Iris pigment epithelial cell (primary cell): ENCODE measurements around the gene PRTG.
"Not testable (repeated sequence)": the region's sequence is repeated elsewhere in the genome, so short reads cannot be mapped to it uniquely, and the experiment has no call there.

Experiments
- DNase-seq: peaks from one replicate; pipeline ENCODE4 v3.0.0-alpha.2; 2011; ENCODE audit warnings: low read depth

PRTG gene

DNA sequence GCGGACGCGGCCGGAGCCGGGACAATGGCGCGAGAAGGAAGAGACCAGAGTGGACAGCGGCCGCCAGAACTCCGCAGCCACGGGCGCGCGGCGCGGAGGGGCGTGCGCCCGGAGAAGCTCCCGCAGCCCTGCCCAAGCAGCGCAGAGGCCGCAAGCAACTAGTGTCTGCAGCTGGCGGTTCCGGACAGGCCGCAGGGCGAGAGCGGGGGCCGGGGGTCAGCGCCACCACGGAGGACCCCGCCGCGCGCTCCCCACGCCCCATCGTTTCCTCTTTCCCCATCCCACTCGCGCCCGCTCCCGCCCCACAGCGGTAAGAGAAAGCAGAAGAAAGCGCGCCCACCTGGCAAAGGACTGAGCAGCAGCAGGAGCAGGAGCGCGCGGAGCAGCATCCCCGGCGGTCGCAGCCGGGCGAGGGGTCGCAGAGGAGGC lies 440 bp downstream of the PRTG start:
- peak; percentile 32 for DNase-seq

DNA sequence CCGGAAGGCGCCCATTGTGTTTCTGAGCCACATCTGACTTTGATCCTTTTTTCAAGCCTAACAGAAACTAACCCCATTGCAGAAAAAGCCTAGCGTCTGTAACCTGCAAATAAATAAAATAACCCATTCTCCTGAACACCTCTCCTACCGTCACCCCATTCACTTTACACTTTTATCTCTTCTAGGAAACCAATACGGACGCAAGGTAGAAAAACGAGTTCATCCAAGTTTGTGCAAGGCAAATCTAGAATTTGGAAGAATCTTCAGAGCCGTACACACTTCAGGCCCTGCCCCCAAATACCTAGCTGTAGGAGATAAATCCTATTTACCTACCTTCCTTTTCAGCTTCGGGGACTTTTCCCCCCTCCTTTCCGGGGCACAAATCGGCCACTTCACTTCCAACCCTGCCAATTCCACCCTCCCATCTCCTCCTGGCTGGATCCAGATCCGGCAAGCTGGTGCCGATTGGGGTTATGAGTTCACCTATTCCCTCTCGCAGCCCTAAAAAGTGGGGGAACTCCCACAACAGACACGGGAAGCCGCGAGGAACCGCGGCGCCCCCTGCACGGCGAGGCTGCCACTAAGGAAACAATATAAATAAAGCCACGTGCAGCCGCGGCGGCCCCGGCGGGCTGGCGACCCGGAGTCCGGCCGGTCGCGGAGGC lies 987 bp downstream of the PRTG start:
- DNase-seq = peak; percentile 3

DNA sequence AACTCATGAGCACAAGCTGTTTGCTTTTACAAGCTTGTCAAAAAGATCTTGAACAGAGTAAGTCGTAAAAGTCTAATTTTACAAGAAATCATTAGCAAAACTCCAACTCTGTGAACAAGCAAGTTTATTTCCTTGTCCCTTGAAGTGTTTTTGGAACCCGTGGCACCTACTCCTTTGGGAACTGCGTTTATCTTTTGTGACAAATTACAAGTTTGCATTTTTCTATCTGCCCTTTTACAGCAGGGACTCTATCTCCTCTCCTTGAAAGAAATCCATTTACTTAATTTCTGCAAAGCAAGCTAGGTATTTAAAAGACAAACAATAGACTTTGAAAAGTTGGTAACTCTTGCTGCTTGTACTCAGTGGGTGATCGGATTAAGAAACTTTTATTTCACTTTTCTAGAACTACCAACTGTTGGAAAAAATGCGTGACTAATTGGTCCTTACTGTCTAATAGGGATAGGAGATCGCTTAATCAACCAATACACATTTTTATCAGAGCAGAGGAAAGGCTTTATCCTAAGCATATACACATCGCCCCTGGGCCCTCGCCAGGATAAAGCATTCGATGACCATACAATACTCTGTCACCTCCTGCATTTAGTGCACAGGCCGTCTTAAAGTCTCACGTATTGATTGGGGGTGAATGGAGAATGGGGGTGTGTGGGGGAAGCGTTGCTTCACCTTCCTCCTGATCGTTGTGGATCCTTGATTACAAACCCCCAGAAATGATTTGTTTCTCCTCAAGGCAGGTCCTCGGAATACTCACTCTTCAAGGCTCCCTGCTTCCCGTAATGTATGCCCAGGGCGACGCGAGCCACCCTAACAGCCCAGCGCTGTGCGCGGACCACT lies 1.7 kb downstream of the PRTG start:
- DNase-seq = no peak

DNA sequence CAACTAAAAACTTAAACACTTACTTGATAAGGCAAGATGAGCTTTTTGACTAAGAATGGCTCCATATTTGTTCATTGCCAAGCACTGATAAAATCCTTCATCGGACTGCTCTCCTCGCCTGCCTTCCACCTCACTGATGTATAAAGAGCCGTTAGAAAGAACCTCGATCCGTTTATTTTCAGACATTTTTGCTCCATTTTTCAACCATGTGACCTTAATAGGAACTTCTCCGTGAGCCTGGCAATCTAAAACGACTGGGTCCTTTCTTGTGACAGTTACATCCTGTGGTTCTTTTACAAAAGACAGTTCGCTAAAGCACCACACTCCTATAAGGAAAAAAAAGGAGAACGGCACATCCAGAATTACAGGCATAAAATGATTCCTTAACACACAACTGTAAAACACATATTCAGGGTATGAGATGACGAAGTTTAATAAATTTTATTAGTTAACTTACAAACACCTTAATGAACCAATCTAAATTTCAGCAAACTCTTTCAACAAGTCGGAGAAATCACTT lies 2.5 kb downstream of the PRTG start:
- DNase-seq = no peak

DNA sequence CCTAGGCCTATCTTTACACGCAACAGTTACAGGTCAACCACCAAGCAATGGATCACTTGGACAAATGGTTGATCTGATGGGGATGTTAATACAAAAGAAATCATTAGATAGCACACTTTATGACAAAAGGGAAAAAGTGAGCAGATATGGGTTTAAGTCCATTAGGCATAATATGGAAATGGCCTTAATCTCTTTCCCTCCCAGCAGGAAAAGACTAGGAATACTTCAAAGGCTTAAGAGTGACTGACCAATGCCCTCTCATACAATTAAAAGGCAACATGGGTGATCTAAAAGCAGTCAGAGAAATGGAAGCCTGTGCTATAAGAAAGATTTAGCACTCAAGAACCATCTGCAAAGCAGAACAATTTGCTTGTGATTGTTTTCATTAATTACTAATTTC lies 3.3 kb downstream of the PRTG start:
- DNase-seq = no peak

DNA sequence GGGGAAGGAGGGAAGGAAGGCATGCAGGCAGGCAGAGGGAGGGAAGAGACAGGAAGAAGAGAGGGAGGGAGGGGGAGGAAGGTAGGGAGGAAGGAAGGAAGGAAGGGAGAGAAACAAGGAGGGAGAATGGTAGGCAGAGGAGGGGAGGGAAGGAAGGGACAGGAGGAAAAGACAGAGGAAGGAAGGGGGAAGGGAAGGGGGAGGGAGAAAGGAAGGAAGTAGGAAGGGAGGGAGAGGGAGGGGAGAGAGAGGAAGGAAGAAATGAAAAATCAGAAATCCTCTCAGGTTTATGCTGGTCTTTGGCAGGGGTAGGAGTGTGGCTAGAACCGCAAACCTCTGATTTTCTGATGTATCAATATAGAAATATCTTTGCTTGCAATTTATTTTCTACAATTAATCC lies 4.2 kb downstream of the PRTG start:
- DNase-seq = no peak

DNA sequence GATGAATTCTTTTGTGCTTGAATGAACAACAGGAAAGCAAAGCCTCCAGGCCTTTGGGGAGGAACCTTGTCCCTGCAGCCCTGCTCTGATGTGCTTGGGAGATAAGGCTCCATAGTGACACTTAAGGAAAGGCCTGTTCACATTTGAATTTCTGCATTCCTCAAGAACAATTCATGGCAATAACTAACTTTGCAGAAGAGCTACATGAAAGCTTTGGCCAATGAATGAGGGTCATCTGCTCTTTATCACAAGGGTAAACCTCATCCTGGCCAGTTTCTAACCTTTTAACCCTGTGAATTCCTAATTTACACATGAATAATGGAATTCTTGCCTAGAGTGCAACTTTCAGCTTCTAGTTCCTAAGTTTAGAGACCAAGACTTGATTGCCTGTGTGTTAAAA lies 5.6 kb downstream of the PRTG start:
- DNase-seq = peak; percentile 21

DNA sequence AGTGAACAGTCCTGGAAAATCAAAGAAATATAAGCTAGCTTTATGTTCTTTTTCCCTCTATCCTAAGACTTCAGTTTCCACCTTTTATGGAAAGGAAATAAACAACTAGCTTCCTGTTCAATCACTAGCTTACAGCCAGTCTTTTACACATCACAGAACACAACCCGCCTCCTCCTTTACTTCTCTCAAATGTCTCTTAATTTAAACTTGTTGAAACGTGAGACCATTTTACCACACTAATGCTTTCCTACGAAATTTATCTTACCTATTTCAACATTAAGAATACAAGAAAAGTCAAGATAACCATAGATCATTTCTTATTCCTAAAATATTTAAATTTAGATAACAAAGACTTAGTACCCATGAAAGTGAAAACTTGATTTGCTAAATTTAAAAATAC lies 6.2 kb downstream of the PRTG start:
- no peak for DNase-seq

DNA sequence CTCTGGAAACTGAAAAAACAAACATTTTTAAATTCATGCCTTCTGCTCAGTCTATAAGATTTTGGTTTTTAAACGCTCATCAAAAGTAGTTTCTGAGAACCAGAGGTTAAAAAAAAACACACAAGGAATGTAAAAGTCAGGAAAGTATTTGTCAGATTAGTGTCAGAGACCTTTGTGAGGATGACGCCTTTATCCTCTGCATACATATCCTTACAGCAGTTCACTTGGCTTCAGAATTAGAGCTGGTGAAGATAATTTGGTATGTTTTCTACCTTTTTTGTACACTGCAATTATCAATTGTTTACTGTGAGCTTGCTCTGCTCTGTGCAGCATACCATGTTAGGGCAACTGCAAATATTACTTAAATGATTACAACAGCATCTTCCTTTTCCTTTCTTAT lies 8.3 kb downstream of the PRTG start:
- peak; percentile 14 for DNase-seq

DNA sequence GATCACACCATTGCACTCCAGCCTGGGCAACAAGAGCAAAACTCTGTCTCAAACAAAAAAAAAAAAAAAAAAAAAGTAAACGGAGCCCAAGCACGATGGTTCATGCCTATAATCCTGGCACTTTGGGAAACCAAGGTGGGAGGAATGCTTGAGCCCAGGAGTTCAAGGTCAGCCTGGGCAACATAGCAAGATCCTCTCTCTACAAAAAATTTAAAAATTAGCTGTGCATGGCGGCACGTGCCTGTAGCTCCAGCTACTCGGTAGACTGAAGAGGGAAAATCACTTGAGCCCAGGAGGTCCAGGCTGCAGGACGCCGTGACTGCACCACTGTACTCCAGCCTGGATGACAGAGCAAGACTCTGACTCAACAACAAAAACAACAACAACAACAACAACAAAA lies 9.5 kb downstream of the PRTG start:
- not testable (repeated sequence) for DNase-seq

DNA sequence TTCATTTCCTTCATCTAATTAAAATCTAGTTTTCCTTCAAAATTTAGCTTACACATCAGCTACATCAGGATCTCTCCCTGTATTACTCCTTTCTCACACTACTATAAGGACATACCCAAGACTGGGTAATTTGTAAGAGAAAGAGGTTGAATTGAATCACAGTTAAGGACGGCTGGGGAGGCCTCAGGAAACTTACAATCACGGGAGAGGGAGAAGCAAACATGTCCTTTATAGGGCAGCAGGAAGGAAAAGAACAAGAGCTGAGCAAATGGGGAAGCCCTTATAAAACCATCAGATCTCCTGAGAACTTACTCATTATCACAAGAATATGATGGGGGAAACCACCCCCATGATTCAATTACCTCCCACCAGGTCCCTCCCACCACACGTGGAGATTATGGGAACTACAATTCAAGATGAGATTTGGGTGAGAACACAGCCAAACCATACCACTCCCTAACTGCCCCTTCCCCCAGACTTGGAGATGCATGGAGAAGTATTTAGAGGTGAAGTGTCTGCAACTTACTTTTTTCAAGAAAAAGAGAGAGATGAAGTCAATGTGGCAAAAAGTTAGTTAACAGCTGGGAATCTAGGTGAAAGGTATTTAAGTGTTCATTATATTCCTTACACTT lies 21.3 kb downstream of the PRTG start:
- no peak for DNase-seq

DNA sequence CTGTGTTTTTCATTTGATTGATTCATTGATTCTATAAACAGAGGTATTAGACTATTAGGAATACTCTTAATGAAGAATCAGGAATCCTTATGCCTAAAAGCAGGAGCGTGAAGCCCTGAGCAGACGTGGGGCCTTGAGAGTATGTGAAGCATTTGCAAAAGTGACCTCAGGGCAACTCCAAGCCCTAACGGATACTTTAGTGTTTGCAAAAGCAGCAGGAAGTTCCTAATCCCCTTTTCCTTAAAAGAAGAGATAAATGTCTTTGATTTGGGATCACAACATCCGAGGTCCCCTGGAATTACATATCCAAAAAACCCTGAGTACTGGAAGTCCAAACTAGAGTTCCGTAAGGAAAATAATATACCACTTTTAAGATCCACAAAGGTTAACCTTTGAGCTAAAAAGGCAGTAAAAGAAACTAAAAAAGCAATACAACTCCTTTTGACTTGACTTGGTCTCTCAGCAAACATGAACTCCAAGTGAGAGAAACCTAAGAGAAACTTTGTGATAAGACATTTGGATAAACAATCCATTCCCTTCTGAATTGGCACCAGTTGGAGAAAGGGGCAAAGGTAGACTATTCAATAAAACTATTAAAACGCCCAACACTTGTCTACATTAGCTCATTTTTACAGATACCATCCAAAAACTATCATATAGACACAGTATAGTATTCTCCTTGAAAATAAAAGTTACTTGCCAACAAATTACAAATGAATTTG lies 27.4 kb downstream of the PRTG start:
- peak; percentile 28 for DNase-seq

DNA sequence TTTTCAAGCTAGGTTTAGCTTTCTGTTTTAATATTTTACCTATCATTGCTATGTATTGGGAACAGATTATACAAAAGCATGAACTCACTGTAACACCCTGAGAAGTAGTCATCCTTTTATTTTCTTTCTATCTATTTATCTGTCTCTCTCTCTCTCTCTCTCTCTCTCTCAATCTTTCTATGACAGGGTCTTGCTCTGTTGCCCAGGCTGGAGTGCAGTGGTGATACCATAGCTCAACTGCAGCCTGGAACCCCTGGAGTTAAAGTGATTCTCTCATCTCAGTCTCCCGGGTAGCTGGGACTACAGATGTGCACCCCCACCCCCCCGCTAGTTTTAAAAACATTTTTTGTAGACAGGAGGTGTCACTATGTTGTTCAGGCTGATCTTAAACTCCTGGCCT lies 28.9 kb downstream of the PRTG start:
- no peak for DNase-seq

DNA sequence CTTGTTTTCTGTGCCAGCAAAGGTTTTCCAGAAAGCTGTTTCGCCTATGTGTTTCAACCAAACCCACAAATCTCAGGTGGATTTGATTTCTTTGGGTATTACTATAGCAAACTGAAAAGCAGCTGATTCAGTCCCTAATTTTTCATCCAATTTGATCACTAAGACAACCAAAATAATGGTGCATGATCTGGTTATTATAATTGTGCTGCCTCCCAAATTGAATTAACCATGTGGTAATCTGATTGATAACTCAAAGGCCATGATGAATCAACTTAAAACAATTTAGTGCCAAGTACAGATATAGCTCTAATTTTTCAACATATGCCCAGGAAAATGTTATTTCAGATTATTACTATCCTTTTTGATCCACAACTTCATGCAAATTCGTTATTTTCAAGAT lies 30.6 kb downstream of the PRTG start:
- no peak for DNase-seq

DNA sequence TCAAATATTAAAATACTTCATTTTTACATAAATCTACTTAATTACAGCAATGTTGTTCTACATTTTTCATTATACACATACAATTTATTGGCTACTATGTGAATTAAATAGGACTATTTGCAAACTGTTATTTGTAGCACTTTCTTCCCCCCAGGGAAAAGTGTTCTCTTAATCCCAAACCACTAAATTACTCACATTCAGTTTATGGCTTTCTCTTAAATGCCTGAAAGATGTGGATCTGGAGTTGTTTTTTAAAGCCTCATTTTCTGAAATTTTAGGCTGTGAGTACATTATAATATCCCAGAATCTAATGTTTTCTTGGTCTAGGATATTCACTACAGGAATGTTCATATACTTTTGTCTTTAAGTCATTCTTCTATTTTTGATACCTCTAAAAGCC lies 32.7 kb downstream of the PRTG start:
- DNase-seq = no peak

DNA sequence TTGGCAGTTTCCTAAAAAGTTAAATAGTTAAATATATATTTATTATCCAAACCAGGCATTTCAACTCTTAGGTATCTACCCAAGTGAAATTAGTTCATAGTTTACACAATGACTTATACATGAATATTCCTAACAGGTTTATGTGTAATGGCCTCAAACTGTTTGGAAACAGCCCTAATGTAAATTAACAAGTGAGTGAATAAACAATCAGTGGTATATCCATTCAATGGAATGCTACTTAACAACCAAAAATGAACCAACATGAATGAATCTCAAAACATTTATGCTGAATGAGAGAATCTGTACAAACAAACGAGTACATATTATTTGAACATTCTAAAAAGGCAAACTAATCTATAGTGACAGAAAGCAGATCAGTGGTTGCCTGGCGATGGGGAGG lies 33.5 kb downstream of the PRTG start:
- no peak for DNase-seq

DNA sequence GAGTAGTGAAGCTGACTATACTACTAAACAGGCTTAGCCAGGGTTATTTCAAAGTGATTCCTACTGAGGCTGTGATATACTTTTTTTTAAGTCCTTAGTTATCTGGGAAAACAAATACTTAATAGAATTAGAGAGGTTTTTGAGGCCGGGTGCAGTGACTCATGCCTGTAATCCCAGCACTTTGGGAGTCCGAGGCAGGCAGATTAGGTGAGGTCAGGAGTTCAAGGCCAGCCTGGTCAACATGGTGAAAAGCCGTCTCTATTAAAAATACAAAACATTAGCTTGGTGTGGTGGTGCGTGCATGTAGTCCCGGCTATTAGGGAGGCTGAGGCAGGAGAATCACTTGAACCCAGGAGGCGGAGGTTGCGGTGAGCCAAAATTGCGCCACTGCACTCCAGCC lies 34.2 kb downstream of the PRTG start:
- DNase-seq = peak; percentile 29

DNA sequence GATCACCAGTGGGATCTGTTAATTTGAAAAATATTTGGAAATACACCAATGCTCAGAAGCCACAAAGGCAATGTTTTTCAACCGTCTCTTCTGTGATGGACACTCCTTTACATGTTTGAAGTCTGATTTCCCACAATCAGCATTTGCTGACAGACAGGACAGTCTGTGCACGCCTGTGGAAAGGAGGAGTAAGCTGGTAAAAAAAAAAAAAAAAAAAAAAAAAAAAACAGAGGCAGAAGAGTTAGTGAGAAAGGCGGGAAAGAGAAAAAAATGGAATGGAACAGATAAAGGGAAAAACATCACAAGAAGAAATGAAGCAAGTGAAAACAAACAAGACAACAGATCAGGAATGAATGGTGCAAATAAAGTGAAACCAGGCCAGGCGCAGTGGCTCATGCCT lies 35.0 kb downstream of the PRTG start:
- DNase-seq = no peak

DNA sequence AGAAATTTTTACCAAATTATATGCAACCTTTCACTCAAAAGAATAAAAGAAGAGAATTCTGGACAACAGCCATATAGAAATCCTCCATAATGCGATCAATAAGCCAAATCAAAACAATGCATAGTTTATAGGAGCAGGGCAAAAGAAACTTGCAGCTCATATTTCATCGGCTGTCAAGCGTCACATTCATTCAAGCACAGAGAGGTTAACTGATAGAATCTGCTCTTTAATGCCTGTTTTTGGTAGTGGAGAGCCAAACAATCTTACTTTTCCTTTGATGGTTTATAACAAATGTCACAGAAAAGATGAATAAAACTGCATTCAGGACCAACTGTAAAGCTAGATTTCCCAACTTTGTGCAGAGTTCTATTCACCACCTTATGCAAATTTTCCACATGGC lies 35.4 kb downstream of the PRTG start:
- DNase-seq = peak; percentile 32

DNA sequence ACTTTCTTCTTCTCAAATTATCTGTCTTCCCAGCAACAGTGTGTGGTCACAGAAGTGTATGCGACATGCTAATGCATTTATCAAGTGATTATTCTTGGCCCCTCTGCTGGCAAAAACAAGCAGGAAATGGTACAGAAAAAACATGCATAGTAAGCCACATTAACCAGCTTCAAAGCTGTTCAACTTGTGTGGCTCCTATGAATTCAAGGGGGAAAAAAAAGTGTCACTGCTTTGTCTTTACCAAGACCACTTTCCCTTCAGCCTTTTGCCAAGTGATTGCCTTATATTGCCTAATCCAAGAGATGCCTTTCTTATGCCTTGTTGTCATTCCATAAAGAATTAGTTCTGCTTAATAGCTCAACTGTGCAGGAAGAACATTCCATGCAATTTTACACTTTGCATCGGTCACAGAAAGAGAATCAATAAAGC lies 39.1 kb downstream of the PRTG start:
- DNase-seq = peak; percentile 47

DNA sequence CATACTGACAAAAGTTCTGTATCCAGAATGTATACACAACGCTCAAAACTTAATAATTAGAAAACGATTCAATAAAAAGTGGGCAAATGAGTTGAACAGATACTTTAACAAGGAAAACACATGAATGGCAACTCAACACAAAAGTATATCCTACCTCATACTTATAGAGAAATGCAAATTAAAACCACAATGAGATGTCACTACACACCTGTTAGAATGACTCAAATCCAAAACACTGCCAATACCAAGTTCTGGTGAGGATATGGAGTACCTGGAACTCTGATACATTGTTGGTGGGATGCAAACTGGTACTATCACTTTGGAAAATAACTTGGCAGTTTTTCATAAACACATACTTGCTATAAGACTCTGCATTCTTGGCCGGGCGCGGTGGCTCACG lies 42.1 kb downstream of the PRTG start:
- no peak for DNase-seq

DNA sequence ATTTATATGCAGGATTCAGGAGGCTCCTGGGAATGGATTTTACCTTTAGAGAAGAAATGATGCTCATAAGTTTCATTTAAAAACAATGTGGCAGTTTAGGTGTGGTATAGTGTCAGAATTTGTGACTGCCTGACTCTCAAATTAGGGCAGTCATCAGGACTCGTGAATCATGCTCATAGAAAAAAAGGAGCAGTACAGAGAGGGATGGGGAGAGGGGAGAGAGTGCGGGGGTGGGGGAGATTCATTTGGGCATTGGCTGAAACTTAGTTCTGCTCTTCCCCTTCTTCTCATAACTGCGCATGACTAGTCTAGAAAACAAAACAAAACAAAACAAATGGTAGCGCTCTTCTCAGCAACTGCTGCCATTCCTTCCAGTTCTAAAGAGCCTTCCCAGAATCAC lies 44.3 kb downstream of the PRTG start:
- no peak for DNase-seq
